HG03571 (cell line): ENCODE measurements around the gene EMP3.
"Not testable (repeated sequence)": the region's sequence is repeated elsewhere in the genome, so short reads cannot be mapped to it uniquely, and the experiment has no call there.

Experiments used
- ATAC-seq: cut with Tn5 transposase; IDR thresholded peaks from one replicate; pipeline ENCODE4 v1.9.1; 2021; ENCODE audit not compliant: unreplicated experiment

EMP3 gene

DNA sequence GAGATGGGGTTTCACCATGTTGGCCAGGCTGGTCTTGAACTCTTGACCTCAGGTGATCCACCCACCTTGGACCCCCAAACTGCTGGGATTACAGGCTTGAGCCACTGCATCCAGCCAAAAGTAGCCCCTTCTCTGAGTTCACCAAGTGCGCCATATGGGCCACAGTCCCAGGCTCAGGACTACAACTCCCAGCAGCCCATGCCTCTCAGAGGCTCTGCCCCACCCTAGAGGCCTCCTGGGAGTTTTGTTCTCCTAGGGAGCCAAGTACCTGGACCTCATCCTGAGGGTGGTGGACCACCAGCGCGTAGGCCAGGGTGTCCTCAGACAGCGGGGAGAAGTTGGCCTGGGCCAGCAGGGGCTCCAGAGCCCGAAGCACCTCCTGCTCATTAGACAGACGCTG is 19.5 kb downstream of the EMP3 start:
- no peak for ATAC-seq

DNA sequence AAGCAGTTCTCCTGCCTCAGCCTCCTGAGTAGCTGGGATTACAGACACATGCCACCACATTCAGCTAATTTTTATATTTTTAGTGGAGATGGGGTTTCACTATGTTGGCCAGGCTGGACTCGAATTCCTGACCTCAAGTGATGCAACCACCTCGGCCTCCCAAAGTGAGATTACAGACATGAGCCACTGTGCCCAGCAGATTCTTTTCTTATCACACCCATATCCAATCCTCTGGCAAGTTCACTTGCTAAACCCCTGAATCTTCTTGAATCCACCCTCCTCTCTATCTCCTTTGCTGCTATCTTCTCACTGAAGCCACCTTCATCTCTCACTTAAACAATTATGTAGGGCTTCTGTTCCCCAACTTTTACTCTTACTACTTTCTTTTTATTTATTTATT is 20.8 kb downstream of the EMP3 start:
- no peak for ATAC-seq

DNA sequence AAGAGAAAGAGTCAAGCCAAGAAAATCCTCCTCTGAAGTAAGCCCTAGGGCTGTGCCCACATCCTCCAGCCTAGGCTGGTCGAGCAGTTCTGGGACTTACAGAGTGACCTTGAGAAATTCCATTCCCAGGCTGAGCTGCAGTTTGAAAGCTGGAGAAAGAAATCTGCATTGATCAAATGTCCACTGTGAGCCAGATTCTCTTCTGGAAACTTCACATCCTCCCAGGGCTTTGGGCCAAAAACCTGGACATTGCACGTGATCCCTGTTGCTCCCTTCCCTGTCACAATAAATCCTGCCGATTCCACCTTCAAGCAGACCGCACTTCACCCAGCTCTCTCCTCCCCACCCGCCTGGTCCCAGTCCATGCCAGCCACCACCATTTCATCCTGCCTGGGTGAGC is 22.7 kb downstream of the EMP3 start:
- no peak for ATAC-seq

DNA sequence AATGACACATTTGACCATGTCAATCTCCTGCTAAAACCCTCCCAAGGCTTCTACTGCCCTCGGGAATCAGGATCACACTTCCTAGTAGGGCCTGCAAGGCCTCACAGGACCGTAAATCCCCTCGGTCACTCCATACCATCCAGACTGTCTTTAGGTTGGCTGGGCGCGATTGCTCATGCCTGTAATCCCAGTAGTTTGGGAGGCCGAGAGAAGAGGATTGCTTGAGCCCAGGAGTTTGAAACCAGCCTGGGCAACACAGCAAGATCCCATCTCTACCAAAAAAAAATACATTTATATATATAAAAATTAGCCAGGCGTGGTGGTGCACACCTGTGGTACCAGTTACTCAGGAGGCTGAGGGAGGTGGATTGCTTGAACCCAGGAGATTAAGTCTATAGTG is 23.4 kb downstream of the EMP3 start:
- ATAC-seq = no peak

DNA sequence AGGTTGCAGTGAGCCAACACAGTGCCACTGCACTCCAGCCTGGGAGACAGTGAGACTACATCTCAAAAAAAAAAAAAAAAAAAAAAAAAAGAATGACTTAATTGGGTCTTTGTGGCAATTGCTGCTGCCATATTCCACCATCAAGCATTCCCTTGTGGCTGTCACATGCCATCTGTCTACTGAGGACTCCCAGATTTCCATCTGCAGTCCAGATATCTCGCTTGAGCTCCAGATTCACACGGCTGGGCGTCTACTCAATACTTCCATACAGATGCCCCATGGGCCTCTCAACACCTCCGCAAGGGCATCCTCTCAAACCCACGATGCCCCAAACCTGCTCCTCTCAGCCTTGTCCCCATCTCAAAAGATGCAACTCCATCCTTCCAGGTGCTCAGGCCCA is 25.5 kb downstream of the EMP3 start:
- no peak for ATAC-seq

DNA sequence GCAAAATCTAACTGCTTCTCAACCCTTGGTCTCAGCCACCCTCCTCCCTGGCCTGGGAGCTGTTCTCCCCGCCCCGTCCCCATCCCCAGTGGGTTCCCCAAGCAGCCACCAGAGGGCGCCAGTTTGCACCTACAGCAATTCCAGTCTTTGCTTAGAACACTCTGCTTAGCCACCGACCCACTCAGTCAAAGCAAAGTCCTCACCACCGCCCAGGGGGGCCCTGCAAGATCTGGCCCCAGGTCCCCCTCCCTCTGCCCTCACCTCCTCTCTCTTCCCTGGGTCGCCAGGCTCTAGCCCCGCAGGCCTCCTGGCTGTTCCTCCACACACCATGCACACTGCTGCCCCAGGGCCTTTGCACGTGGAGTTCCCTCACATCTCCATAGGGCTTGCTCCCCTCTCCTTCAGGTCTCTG is 26.0 kb downstream of the EMP3 start:
- ATAC-seq = no peak

DNA sequence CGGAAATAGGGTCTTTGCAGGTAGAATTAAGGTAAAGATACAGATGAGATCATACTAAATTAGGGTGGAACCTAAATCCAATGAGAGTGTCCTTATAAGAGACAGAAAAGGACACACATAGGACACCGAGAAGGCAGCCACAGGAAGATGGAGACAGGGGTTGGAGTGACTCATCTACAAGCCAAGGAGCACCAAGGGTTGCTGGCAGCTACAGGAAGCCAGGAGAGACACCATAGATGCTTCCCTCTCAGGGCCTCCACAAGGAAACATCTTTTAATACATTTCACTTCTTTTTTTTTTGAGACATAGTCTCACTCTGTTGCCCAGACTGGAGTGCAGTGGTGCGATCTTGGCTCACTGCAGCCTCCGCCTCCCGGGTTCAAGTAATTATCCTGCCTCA is 28.3 kb downstream of the EMP3 start:
- no peak for ATAC-seq

DNA sequence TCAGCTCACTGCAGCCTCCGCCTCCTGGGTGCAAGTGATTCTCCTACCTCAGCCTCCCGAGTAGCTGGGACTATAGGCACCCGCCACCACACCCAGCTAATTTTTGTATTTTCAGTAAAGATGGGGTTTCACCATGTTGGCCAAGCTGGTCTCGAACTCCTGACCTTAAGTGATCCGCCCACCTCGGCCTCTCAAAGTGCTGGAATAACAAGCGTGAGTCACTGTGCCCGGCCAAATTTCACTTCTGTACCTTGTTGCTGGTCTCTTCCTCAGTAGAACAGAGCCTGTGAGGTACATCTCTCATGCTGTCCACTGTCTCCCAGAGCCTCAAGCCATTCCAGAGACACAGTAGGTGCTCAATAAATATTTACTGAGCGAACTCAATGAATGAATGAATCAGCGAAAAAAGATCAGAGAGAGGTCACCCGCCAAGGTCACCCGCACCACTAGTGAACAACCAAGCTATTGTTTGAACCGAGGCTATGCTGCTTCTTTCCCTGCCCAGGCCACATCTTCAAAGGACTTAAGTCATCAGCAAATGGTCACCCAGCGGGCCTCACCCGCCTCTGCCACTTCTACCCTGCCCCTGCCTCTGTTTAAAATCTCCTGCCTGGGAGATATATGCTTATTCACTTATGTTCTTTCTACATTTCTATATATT is 29.1 kb downstream of the EMP3 start:
- ATAC-seq = no peak

DNA sequence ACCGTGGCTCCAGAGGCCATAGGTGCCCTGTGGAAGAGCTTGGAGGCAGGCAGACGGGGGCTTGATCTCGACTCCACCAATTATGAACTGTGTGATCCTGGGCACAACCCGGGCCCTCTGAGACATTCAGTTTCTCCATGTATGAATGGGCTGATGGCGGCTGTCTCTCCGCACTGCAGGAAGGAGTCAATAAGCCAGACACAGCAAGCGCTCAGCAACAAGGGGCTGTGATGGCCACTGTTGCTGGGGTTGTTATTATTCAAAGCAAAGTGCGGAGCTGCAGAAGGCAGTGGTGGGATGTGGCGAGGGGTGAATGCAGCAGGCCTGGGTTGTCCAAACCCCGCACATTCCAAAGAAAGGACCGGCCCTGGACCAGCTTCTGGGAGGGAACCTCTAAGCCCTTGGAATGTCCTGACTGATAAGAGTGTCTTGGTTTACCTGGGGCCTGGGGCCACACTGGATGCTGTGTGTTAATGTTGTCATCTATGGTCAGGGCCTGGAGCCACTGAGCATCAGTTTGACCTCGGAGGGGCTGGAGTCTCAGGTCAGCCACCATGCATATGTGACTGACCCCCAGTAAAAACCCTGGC is 30.1 kb downstream of the EMP3 start:
- no peak for ATAC-seq

DNA sequence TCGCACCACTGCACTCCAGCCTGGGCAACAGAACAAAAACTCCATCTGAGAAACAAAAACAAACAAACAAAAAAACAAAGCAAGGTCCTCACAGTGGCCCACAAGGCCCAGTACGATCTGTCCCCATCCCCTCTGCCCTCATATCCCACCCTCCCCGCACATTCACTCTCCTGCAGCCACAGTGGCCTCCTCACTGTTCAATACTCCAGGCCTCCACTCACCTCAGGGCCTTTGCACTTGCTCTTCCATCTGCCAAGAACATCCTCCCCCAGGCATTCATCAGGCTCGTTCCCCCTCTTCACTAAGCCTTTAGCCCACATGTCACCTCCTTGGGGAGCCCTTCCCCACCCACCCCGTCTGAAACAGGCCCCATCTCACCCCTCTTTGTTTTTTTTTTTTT is 33.8 kb downstream of the EMP3 start:
- ATAC-seq = no peak

DNA sequence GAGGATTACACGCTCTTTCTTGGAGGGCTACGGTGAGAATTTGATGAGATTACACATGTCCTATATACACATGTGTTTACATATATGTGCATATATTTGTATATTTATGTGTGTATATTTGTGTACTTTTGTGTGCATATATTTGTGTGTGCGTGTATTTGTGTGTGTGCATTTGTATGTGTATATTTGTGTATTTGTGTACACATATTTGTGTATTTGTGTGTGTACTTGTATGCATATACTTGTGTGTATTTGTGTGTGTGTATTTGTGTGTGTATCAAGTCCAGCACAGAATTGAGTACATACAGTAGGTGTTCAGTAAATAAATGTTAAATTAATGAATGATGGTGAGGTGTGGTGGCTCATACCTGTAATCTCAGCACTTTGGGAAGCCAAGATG is 36.6 kb downstream of the EMP3 start:
- ATAC-seq = no peak

DNA sequence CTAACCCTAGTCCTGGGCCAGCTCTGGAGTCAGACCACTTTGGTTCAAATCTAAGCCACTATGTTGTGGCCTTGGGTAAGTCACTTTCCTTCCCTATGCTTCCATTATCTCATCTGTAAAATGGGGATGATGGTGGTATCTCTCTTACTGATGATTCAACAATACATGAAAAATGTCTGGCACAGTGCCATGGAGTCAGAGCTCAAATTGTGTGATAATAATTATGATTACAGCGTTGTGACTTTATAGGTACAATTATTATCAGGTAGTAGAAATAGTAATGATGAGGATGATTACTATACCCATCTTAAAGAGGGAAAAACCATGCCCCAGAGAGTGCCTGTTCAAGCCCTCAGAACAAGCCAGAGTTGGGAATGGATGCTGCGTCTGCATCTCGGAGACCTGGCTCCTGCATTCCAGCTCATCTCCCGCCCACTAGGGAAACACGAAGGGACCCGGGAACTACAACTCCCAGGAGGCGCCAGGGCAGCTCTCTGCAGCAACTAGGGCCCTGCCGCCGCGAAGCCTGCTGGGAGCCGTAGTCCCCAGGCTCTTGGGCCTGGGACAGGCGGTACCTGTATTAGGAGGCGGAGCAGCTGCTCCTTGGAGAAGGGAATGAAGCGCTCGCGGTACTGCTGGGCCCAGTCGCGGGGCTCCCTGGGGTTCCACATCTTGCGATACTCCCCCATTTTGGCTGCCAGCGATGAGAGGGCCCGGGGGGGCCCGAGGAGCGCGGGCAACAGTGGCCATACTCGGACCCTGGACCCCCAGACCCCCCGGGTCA is 37.6 kb downstream of the EMP3 start:
- peak; percentile 51 for ATAC-seq

DNA sequence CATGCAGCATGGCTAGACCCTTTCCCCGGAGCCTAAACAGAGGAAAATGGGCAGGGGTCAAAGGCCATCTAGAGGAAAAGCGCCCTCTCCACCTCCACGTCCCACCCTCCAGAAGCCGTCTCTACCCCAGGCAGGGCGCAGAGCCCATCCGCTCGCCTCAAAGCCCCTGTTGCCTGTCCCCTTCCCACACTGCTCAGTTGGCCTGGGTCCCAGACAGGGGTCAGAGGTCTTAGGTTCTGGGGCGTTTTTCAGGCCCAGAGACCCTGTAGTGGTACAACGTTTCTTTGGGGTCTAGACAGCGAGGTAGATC is 38.1 kb downstream of the EMP3 start:
- peak; percentile 6 for ATAC-seq

DNA sequence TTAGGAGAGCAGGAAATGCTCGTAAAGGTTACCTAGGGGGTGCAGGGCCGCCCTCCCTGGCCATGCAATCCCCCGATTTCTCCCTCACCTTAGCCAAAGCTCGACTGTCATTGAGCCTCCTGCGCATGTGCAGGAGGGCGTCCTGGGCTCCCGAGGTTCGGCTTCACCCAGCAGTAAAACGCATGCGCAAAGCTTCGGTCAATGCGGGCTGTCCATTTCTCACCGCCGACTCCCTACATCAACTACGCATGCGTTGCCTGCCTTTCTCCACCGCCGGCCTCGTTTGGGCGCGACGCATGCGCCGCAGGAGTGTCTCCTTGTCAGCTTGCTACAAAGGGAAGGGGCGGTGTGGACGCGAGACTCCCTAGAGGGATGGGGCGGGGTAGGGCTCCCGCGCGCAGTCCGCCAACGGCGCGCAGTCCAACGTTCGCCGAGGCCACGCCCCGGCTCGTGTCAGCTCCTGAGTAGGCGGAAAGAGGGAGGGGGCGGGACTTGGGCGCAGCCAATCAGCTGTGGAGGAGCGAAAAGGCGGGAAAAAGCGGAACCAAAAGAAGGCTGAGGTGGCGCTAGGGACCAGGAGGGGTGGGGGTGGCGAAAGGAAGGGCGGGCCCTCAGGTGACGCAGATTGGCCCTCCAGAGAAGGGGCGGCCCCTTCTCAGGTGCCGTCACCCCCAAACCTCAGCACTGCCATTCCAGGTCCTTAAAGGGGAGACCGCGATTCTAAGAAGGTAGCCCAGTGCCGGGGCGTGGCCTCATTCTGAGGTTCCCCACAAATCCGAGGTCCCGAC is 38.7 kb downstream of the EMP3 start, which contains the start of the genes SYNGR4 and TMEM143:
SYNGR4 (plus strand) TSS at position 558 of the 788 bp plus-strand sequence. CDS start 1,476 bp downstream, outside the sequence.
TMEM143 (minus strand) TSS at position 131 of the 788 bp plus-strand sequence; CDS start at position 111, 20 bp downstream.
- ATAC-seq = peak; percentile 71

DNA sequence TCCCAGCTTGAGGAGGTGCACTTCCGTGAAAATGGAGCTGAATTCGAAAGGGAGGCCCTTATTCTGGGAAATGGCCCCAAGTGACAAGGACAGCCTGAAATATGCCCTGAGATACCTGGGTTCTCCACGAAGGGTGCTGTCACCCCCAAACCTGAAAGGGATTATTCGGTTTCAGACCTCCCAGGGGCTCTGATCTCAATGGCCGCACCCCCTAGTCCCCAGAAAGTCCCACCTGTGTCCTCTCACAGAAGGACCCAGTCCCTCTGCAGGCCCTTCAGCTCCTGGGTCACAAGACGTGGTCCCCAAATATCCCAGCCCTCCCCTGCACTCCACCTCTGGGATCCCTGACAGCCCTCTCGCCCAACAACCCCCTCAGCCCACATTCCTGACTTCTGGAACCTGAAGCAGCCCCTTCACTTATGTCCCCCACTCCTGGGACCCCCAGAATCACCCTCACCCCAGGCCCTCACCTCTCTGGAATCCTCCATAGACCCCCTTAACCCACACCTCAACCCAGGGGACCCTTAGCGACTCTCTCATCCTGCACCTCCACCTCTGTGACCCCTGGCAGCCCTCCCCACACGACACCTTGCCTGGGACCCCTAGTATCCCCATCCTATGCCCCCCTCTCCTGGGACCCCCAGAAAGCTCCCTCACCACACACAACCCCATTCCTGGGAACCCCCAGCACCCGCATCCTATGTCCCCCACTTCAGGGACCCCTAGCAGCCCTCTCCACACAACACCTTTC is 39.4 kb downstream of the EMP3 start:
- no peak for ATAC-seq

DNA sequence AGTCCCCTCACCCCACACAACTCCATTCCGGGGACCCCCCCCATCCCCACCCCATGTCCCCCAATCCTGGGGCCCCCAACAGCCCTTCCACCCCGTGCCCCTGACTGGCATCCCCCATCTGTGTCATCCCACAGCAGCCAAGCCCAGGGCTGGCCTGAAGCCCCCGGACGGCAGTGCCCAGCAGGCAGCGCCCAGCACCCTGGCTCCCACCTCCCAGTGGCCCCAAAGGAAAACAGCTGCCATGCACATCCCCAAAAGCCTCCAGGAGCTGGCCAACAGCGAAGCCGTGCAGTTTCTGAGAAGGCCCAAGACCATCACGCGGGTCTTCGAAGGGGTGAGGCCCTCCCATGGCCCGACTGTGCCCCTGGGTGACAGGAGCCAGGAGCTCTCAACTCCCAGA is 40.2 kb downstream of the EMP3 start:
- no peak for ATAC-seq

DNA sequence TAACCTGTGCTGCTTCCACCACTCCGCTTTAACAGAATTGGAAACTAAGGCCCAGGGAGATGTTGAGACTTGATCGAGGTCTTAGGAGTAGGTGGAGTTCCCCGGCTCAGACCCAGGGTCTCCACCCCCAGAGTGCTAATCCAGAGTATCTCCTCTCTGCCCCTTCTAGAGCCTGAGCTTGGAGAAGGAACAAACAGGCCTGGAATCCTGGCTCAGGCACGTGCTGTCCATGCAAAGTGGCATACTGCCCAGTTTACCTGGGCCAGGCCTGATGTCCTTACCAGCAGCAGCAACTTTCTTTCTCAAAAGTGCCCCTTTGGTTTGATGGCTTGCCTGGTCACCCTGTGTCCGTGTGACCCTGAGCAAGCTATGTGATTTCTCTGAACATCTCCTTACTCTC is 42.5 kb downstream of the EMP3 start:
- no peak for ATAC-seq

DNA sequence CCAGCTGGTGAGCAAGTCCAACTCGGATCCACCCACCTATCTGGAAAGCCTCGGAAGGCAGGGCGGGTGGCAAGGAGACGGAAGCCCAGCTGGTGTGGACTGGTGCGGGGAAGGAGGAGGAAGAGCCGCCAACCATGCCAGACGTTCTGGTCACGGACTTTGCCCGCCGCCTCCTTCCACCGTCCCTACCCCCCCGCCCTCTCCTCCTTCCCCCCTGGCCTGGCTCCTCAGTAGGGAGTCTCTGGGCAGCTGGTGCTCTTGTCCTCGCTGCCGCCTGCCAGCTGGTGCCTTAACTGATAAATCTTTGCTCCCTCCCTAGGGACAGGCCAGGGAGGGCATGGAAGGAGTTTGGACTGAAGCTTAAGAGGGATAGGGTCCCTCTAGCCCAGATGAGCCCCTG is 43.6 kb downstream of the EMP3 start:
- ATAC-seq = no peak

DNA sequence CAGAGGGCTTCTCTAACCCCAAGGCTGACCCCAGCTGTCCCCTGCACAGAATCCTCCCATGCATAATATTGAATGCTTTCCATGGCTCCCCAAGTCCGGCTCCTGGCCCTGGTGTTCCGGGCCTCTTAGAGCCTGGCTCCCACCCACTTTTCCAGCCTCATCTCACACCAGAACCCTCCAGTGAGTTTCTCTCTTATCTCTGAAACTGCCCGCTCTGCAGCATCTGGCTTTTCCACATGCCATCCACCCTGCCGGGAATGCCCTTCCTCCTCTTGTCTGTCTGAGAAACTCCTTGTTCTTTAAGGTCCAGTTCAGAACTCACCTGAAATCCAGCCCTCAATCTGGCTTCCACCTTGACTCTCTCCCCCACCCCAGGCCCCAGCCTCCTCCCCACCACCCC is 45.6 kb downstream of the EMP3 start:
- no peak for ATAC-seq

DNA sequence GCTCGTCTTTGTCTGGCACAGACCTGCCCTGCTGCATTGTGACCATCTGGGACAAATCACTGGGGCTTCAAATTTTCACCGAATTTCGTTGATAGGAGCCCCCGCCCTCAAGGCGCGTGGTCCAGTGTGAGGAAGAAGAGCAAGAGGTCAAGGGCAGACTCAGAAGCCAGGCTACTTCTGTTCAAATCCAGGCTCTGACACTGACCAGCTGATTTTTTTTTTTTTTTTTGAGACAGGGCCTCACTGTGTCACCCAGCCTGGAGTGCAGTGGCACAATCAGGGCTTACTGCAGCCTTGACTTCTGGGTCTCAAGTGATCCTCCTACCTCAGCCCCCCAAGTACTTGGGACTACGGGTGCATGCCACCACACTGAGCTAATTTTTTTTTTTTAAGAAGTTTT is 46.0 kb downstream of the EMP3 start:
- ATAC-seq = no peak

DNA sequence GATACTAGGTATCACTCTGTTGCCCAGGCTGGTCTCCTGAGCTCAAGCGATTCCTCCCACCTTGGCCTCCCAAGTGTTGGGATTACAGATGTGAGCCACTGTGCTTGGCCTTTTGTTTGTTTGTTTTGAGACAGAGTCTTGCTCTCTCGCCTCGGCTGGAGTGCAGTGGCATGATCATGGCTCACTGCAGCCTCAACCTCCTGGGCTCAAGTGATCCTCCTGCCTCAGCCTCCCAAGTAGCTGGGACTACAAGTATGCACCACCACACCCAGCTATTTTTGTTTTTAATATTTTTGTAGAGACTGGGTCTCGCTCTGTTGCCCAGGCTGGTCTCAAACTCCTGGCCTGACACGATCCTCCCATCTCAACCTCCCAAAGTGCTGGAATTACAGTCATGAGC is 46.4 kb downstream of the EMP3 start:
- not testable (repeated sequence) for ATAC-seq
